GM12878 (cell line): ENCODE measurements around the gene PLXNA2.

Source experiments
- ATF7 ChIP-seq: fragments of 450-650 bp; IDR thresholded peaks from 2 replicates; pipeline ENCODE4 v1.6.1; 2016; ENCODE audit warnings: low read depth, mild to moderate bottlenecking
- CHD1 ChIP-seq: IDR thresholded peaks from 2 replicates; pipeline ENCODE4 v1.6.1; 2012; ENCODE audit warnings: low read depth, low read length, improper control_type of control experiment
- HDAC6 ChIP-seq: fragments of 200-600 bp; sonication (generic); IDR thresholded peaks from one replicate; pipeline ENCODE4 v1.8.0; 2017; ENCODE audit warnings: antibody characterized with exemption; ENCODE audit not compliant: unreplicated experiment
- NFYB ChIP-seq: IDR thresholded peaks from 2 replicates; pipeline ENCODE4 v1.6.1; 2011; ENCODE audit warnings: low read depth, mild to moderate bottlenecking, low read length, improper control_type of control experiment, moderate library complexity; ENCODE audit not compliant: insufficient read depth
- TF ChIP-seq, protein P1 (sequence below): IDR thresholded peaks from 2 replicates; pipeline ENCODE4 v1.6.1; 2011; ENCODE audit warnings: low read depth, low read length, improper control_type of control experiment, borderline replicate concordance

DNA sequence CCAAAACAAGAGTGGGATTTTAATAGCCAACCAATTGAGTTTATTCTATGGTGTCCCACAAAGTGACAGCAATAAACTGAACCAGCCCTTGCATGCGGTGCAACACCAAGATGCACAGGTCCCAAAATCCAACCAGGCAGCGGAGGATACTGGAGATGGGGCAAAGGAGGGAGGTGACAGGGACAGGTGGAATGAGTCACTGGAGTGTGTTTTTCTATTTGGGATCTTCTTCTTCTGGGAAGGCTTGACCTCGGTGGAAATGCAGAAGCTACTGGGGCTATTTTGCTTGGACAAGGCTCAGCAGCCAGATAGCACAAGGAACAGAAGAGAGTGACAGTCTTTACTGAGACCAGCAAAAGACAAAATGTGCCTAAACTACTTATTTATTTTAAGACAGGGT, 97.5 kb downstream of the PLXNA2 start:
- no peak for TF ChIP-seq ATF7
- TF ChIP-seq HDAC6, result no peak
- no peak for TF ChIP-seq CHD1
- TF ChIP-seq NFYB, result no peak
- TF ChIP-seq, protein P1, sequence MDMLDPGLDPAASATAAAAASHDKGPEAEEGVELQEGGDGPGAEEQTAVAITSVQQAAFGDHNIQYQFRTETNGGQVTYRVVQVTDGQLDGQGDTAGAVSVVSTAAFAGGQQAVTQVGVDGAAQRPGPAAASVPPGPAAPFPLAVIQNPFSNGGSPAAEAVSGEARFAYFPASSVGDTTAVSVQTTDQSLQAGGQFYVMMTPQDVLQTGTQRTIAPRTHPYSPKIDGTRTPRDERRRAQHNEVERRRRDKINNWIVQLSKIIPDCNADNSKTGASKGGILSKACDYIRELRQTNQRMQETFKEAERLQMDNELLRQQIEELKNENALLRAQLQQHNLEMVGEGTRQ, result no peak
